GM19372 (cell line): ENCODE measurements around the gene PGRMC2.

Experiments used
- ATAC-seq: cut with Tn5 transposase; IDR thresholded peaks from one replicate; pipeline ENCODE4 v1.9.1; 2021; ENCODE audit warnings: mild to moderate bottlenecking, low read depth, moderate library complexity; ENCODE audit not compliant: unreplicated experiment

The PGRMC2 gene

GRCh38 chr4:128287141-128287870 is at the start of gene PGRMC2:
TSS of gene PGRMC2 (minus strand) at chr4:128287813. CDS start at chr4:128287790, 23 bp downstream.
- ATAC-seq: no peak

DNA sequence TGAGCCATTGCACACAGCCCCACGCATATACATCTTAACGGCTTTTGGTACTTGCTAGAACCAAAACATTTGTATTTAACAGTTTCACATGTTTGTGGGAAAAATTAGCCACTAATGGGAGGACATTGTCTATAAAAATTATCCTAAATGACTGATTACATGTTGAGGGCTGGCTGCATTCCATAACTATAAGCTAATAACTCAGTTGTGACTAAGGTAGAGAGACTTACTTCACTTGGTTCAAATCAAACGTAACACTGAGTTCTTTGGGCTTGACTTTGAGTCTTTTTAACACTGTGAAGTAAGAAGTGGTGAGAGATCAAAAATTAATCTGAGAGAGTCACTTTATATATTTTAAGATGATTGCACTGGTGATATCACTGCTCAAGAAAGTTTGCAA is 47.9 kb upstream of the PGRMC2 start:
- ATAC-seq: no peak

DNA sequence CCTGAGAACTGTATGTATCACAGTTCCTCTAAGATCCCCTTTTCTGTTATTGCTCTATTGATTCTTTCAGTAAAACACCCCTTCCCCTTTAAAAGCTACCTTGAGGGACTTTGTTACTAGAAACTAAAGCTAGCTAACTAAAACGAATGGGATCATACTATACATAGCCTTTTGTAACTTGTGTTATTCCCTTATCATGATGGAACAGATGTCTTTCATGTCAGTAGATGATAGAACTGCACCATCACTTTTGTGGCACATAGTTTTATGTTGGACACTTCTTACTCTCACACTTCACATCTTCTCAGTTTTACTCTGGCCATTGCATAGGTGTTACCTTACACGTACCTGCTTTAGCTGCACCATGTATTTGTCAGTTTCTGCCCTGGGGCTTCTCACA is 46.6 kb upstream of the PGRMC2 start:
- no peak for ATAC-seq

GRCh38 chr4:128333309-128334018 is 45.9 kb upstream of the PGRMC2 start:
- no peak for ATAC-seq

GRCh38 chr4:128332081-128332480 is 44.5 kb upstream of the PGRMC2 start:
- no peak for ATAC-seq

- ATAC-seq: no peak
Measured at GRCh38 chr4:128329638-128330037, 42.0 kb upstream of the PGRMC2 start.

DNA sequence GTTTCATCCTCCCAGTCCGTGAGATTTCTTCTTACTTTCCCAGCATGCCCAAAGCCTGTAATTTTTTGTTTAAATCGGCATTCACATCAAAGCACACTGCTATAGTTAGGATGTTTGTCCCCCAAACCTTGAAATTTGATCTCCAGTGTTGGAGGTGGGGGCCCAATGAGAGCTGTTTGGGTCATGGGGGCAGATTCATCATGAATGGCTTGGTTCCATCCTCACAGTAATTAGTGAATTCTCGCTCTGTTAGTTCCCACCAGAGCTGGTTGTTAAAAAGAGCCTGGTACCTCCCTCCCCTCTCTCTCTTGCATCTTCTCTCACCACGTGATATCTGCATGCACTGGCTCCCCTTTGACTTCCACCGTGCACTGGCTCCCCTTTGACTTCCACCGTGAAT is 40.5 kb upstream of the PGRMC2 start:
- no peak for ATAC-seq

- ATAC-seq: no peak
Measured at GRCh38 chr4:128323401-128323800, 35.8 kb upstream of the PGRMC2 start.

GRCh38 chr4:128322986-128323385 is 35.4 kb upstream of the PGRMC2 start:
- ATAC-seq: no peak

- no peak for ATAC-seq
Measured at GRCh38 chr4:128322311-128322710, 34.7 kb upstream of the PGRMC2 start.

GRCh38 chr4:128320656-128321055 is 33.0 kb upstream of the PGRMC2 start:
- ATAC-seq: no peak

GRCh38 chr4:128315756-128316520 is 28.3 kb upstream of the PGRMC2 start:
- ATAC-seq: no peak

- no peak for ATAC-seq
Measured at GRCh38 chr4:128311659-128312403, 24.2 kb upstream of the PGRMC2 start.

- ATAC-seq: no peak
Measured at GRCh38 chr4:128310266-128310697, 22.7 kb upstream of the PGRMC2 start.

DNA sequence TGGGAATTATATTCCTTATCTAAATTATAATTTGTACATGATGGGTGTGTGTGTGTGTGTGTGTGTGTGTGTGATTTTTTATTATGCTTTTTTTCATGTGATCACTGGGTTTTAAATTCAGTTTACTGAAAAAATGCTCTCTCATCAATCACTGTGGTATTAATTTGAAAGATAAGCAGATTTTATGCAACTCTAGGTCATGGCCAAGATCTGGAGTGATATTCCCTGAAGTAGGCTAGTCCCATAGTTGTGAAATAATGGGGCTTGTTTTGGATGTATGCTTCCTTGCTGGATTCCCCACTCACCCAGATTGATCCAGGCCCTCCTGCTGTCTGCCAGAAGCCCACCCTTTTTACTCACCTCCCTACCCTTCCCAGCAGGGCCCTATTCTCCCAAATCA is 22.0 kb upstream of the PGRMC2 start:
- no peak for ATAC-seq

DNA sequence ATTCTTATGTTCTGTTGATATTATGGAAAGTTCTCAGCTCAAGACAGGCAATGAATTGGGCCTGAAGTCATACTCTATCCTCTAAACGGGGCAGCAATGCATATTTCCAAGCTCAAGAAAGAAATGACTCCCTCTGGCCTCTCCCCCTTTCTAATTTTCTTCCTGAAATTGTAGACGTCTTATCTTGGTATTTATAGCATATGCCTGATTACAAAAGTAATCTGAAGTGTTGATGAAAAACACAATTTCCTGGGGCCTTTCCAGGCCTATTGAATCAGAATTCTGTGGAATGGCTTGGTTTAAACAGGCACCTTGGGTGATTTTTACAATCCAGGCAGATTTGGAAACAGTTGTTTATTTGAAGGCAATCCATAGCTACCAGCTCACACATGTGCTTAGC is 21.4 kb upstream of the PGRMC2 start:
- no peak for ATAC-seq

- no peak for ATAC-seq
Measured at GRCh38 chr4:128307123-128307571, 19.5 kb upstream of the PGRMC2 start.

DNA sequence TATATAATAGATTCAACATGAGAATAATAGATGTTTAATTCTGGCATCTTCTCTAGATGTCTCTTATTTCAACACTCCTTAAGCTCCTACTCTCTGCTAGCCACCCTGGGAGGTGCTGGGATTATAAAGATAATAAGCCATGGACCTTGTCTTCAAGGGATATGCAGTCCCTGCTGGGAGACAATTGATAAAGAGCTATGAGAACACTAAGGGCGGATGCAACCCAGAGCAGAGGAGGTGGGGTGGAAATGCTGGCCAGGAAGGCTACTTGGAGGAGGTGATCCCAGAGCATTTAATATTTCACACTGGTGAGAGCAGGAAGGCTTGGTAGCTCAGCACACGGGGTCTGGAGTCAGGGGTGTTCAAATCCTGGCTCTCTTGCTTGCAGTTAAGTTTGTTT is 18.3 kb upstream of the PGRMC2 start:
- ATAC-seq: no peak

GRCh38 chr4:128303986-128304385 is 16.4 kb upstream of the PGRMC2 start:
- no peak for ATAC-seq

DNA sequence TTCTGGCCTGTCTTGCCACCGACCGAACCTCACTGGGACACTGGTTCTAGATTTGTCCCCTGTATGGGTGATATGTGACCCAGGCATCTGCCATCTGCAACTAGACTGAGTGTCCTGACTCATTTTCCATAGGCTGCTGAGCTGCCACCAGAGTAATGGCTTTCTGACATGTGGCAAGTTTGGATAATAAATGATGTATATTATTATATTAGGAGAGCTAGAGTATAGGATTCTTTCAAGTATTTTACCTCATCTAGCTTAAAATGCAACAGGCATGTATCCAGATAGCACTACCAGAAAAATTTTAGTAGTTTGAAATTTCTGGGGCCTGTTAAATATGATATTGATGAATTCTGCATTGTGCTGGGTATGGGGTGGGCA is 15.8 kb upstream of the PGRMC2 start:
- no peak for ATAC-seq

GRCh38 chr4:128301979-128302378 is 14.4 kb upstream of the PGRMC2 start:
- no peak for ATAC-seq
